NOMO-1 treated with DMSO at 0.1 percent for 48 hours (cell line): ENCODE measurements around the gene NUB1.

Experiments used
- DNase-seq: peaks from one replicate; lab custom pipeline; 2025; ENCODE audit not compliant: unreplicated experiment; lab: John Stamatoyannopoulos, UW

The NUB1 gene

DNA sequence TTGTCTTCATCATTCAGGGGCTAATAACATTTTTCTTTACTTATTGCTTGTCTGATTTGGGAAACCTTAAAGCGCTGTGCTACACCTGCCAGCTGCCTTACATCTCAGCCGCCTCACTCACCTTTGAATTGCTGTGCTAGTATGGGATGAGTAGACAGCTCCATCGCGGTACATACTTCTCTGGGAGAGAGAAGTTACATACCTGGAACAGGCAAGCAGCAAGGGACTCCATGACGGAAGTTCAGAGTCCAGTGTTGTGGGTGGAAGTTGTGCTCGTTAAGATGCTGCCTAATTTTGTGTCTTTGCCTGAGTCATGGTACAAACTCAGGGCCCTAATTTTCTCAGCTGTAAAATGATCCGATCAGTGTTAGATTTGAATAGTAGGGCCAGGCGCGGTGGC is 1.9 kb downstream of the NUB1 start:
- DNase-seq = no peak

DNA sequence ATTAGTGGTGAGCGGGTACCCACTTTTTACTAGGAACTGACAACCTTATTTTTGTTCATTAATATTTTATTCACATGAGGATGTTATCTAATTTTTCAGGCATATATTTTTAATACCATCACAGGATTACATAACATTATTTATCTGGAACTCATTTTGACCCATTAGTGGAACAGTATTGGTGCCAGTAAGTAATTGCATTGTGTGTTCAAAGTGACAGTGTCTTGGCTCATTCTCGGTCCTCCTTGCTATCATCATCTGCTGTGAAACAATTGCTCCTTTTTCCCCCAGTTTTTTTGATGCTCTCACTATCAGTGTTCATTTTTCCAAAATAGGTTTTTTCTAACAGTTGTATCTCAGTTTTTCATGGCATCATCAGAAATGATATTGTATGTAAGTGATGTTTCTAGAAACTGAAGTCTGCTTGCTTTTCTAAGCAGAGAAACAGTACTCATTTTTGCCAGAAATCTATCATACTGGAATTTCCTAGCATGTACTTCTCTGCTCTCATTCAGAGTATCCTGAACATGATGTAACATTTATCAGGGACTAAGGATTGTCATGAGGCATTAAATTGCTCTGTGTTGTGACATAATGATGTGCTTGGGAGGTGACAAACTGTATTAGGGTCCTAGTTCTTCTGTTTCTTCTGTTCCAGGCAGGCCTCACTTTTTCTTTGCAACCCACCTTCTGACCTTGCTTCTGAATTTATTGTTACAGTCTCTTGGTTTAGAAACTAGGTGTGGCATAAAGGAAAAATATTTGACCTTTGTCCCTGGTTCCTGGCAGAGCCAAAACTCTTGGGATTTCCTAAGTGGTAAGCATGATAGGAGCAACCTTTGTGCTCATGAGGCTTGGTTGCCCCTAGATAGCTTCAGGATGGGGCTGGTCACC is 4.2 kb downstream of the NUB1 start:
- DNase-seq = no peak

DNA sequence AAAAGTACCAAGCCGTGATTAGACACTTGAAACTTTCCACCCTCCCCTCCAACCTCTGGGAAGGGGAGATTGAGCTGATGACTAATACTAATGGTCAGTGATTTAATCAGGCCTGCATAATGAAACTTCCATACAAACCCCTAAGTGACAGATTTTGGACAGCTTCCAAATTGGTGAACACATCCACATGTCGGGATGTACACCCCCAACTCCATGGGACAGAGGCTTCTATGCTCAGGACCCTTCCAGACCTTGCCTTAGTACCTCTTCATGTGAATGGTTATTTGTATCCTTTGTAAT is 4.8 kb downstream of the NUB1 start:
- DNase-seq = no peak

DNA sequence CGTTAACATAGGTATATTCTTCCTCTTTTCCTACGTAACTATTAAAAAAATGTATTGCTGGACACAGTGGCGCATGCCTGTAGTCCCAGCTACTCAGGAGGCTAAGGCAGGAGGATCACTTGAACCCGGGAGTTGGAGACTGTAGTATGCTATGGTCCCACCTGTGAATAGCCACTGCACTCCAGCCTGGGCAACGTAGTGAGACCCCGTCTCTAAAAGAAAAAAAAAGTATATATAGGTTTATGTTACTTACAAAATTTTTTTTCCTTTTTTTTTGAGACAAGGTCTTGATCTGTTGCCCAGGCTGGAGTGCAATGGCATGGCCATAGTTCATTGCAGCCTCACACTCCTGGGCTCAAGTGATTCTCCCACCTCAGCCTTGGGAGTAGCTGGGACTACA is 5.6 kb downstream of the NUB1 start:
- no peak for DNase-seq

DNA sequence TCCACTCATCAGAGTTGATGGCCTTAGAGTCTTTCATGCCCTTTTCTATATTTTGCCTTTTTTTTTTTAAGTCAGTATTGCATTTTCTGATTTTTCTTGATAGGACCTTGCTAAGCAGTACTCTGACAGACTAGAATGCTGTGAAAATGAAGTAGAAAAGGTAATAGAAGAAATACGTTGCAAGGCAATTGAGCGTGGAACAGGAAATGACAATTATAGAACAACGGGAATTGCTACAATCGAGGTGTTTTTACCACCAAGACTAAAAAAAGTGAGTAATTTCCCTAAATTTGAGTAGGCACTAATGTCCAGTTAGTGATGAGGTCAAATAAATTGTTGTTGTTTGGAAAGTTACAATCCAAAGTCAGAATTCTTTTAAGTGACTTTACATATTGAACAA is 7.4 kb downstream of the NUB1 start:
- DNase-seq = no peak

DNA sequence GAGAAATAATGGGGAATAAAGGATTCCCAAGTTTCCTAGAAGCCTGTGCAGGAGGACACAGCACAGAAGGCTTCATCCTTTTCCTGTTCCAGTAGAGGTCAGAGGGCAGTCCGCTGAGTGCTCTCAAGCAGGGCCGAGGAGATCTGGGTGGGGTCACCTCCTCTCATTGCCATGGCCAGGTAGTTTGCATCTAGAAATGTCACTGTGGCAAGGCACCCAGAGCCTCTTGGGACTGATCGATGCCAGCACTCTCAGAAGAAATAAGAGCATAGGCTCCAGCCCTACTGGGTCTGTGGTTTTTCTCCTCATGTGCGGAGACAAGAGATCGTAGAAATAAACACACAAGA is 7.9 kb downstream of the NUB1 start:
- no peak for DNase-seq

DNA sequence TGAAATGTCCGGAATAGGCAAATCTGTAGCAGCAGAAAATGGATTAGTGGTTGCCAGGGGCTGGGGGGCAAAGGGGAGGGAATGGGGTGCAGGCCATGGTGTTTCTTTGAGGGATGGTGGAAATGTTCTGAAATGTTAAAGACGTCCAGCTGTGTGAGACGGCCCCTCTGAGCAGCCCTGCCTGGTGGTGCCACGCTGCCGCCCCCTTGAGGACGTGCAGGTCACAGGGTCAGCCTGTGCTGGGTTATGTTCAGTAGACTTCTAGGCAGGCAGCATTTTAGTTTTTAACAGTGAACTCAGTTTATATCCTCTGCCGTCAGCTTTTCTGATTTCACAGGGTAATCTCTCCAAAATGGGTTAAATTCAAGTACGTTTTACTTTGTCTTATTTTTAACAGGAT is 9.4 kb downstream of the NUB1 start:
- no peak for DNase-seq

DNA sequence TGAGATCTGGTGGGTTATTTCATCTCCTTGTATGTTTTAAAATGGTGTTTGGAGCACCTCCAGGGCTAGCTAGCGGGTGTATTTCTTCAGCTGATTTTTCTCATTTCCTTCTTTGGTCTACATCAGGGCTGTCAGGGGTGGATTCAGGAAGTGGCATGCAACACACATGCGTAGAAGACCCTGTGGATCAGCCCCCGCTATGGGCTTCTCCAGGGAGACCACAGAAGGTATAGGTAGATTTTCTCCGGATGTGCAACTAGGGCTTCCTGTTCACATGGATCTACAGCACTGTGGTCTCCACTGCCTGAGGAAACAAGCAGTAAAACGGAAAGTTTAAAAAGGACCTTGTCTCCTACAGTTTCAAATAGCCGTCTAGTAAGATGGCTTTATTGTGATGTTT is 10.4 kb downstream of the NUB1 start:
- peak; percentile 1 for DNase-seq

DNA sequence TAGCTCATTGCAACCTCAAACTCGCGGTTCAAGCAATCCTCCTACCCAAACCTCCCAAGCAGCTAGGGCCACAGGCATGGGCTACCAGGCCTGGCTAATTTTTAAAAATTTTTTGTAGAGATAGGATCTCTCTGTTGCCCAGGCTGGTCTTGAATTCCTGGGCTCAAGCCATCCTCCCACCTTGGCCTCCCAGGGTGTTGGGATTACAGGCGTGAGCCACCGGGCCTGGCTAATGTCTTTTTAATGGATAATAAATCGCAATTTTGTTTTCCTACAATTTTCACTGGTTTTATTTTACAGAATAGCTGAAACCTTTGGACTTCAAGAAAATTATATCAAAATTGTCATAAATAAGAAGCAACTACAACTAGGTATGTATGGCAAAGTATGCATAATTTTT is 10.9 kb downstream of the NUB1 start:
- DNase-seq = no peak

DNA sequence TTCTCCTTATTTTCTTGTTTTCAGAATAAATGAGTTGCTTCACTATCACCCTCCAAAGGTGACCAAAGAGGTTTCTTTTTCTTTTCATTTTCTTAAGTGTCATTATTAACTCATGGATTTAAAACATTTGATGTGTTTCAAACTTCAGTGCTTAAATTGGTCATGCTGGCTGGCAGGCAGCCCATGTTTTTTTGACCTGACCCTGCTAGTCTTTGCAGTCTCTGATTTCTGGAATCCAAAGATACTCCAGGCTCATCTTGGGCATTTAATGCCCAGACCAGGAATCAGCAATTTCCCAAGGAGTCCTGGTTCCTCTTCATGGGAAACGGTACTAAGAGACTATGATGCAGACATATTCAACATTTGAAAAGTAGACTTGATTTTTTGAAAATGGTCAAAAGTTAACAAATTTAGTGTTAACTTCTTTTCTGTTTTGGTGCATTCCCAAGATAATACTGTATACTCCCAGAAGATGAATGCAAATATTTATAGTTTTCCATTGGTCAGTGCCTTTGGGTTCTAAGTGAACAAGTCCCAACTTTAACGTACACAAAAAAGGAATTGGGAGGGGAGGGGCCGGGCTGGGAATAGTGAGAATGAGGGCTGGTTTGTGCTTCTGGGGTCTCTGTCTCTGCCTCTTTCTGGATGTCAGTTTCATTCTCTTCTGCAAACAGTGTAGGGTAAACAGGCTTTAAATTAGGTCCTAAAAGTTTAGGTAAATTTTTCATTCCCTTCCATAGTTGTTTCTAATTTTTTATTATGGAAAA is 19.8 kb downstream of the NUB1 start:
- DNase-seq = no peak

DNA sequence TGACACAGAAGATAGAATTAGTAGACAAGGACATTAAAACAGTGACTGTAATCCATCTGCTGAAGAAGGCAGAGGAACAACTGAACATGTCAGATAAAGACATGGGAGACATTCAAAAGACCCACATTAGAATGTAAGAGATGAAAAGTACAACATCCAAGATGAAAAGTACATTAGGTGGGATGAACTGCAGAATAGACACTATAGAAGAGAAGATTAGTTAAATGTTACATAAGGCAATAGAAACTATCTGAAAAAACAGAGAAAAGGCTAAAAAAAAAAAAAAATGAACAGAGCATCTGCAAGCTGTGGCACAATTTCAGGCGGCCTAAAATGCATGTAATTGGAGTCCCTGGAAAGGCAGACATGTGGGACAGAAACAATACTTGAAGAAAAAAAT is 21.6 kb downstream of the NUB1 start:
- DNase-seq = no peak

DNA sequence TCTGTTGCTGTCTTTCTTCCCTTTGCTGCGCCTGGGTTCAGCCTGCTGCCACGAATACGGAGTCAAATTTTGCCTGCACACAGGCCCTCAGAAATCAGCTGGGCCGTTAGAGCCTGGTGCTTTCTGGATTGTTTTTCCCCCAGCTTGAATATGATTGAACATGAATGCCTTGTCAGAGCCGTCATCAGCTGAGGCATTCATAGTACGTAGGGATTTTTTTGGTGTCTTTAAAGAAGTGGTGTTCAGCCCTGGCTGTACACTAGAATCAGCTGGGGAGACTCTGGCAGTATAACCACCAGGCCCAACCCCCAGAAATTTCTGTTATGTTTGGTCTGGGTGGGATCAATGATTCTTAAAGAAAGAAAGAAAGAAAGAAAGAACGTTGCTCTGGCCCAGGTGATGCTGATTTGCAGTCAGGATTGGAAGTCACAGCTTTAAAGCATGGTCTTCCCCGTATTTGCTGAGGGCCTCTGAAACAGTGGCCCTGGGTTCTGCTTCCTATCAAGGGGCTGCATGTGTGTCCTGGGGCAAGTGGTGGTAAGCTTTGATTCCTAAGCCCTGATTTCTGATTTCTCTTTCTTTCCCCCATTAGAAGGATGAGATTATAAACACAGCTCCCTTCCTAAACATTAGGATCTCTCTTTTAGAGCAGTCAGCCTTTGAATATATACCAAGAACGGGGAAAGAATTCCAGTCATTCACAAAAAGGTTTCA is 24.7 kb downstream of the NUB1 start:
- DNase-seq = no peak

DNA sequence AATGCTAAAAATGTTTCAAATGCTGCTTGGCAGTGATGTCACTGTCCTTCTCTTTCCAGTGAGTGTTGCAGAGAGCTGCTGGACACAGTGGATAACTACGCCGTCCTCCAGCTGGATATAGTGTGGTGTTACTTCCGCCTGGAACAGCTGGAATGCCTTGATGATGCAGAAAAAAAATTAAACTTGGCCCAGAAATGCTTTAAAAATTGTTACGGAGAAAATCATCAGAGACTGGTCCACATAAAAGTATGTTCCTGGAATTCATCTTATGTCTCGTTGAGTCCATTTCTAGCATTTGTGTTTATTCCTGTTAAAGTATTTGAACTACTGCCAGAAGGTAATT is 25.2 kb downstream of the NUB1 start:
- no peak for DNase-seq

DNA sequence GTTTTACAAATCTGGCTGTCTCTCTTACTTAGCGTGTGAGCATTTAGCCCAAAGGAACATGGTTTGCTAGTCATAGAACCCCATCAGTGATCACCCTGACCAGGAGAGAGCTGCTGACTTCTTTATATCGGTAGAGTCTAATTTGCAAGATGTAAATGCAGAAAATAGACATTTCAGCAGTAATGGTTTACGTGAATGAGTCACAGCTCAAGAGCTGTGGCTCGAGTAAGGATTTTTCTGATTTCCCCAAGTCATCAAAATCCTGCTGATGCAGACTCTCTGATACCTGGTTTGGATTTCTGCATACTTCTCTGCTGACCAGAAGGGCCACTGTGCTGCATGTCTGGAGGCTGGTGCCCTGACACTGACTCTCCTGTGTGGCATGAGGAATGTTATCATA is 25.7 kb downstream of the NUB1 start:
- no peak for DNase-seq

DNA sequence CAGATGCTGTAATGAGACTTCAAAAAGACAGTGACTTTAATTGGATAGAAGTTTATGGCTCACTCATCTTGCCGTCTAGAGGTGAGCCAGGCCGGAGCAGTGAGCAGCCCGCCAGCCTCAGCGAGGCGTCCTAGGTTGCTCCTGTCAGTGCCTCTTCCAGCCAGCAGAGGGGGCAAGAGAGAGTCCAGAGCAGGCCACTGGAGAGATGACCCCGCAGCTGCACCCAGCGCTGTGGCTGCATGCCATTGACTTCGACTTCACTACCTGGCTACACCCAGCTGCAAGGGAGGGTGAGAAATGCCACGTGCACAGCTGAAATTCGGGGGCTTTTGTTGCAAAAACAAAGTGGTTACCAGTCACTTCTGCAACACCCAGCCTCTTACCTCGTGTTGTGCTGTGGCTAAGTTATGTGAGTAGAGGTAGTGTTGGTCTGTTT is 26.5 kb downstream of the NUB1 start:
- peak; percentile 36 for DNase-seq

DNA sequence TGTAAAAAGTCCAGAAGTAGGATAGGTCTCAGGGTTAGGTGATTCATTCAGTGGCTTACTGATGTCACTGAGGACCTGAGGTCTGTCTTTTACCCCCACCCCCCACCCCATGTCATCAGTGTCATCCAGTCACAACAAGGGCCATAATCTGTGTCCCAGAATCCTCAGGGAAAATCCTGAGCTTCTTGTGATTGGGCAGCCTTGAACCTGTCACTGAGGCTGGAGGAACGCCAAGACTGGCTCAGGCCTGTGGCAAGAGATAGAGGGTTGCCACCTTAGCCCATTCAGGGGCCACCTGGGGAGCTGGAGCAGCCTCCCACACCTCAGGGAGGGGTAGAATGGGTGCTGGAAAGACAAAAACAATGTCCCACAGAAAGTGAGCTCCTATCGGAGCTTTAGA is 29.7 kb downstream of the NUB1 start:
- DNase-seq = no peak

DNA sequence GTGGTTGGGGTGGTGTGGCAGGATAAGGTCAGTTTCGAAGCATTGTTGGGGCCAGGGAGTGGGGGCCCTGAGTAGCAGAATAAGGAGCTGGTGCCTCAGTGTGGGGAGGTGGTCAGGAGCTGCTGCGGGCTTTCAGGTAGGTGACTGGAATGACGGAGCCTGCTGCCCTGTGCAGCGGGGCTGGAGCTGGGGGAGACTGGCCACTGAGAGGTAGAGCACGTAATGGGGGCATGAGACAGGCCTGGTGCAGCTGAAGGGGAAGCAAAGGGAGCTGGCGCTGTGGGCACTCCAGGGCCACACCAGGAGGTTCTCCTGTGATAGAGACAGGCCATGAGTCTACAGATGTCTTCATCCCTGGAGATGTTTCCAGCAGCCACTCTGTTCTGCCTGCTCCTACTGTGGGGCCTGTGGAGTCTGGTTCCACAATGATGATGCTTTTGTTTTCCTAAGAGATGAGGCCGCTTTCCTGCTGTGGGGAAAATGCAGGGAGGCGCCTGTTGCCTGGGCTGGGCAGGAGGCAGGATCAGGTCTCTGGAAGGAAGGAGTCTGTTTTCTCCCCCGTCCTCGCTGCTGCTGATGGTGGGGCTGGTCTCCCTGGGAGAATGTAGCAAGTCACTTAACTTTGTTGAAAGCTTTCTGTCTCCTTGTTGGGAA is 31.1 kb downstream of the NUB1 start:
- DNase-seq = no peak

DNA sequence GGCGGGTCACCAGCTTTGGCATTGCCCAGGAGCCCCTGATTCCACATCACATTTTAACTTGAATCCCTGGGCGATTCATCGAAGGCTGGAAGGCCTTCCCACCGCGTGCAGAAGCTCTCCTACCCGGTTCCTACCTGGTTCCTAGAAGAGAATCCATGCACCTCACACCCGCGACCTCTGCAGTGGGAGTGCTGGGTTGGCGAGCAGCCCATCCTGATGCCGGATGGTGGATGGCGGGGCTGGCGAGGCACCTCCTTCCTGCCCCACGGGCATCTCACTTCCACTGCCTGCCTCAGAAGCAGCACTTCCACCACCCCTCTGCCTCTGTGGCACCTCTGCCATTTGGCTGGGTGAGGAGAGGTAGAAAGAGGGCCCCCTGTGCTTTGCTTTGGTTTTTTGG is 32.0 kb downstream of the NUB1 start:
- DNase-seq = no peak

DNA sequence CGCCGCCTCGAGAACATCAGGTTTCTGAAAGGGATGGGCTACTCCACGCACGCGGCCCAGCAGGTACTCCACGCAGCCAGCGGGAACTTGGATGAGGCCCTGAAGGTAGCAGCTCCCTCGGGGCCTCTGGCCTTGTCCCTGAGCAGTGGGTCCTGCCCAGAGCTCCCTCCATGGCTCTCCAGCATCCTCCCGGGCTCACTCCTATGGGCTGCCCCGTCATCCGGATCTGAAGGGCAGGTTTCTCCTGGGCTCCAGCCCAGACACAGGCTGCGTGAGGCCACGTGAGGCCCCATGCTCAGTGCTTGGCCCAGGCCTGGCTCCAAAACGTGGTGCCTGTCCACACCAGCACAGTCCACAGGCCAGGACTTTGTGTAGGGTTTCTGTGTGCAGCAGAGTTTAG is 32.5 kb downstream of the NUB1 start:
- no peak for DNase-seq

DNA sequence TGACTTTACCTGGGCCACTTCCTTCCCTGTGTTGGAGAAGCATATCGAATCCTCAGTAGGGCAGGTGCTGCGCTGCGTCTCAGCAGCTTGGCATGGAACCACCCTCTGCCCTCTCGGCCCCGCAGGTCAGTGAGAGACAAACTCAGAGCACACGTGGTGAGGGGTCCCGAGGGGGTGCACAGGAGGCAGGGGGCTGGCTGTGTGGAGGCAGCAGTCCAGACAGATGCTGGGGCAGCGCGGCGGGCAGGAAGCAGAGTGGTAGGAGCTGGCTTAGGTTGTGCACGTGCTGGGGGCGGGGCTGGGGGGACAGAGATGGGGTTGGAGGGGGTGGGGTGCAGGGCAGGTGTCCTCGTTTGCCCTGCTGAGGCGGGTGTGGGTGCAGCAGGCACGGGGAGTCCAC is 33.1 kb downstream of the NUB1 start:
- DNase-seq = no peak

DNA sequence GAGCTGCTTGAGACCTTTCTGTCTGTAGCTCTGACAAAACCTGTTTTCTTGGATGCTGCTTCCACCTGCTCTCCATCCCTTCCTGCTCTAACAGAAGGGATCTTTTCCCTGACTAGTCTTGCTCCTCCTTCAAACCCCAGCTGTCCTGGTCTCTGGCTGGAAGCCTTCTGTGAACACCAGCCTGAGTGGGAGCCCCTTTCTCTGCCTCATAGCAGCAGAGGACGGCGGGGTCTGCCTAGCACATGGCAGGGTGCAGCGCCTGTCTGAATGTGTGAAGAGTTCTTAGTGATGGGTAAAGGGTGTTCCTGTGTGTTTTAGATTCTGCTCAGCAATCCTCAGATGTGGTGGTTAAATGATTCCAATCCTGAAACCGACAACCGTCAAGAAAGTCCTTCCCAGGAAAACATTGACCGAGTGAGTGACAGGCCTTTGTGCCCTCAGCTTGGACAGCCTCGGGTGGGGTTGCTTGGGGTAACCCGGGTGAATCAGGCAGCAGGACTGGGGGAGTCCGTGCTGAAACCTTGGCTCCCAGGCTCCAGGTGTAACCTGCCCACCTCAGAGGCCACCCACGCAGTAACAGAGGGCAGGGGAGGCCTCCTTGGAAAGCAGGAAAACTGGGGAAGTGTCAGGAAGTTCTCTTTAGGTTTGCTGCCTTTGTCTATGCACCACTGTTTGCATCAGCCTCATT is 34.1 kb downstream of the NUB1 start:
- DNase-seq = no peak
